ENCODE data around the gene NDUFS6. TPM values are rescaled to one million over a fixed set of nuclear protein-coding genes. Genes with fewer than 3 reads are reported as not detected.

NDUFS6 gene
- polyA plus RNA-seq, 2 of the 4 experiments (the other 2 are of a cell fraction), result 76.0 to 192 TPM

- Histone ChIP-seq H3K27ac (no peak overlapping the region), H3K4me1 (no peaks in the 10 kb centered on the region), H3K4me3 (no peak overlapping the region), H3K9me3 (no peaks in the 10 kb centered on the region), H3K4me2 (no peak overlapping the region; the same call in 2 of the 3 replicates)
- DNase-seq (ENCODE audit: low read depth in 1 of 2, low spot score in 1 of 2), result no peak
- ATAC-seq, result no peak
- TF ChIP-seq RCOR1 (IDR thresholded peaks at IDR 0.05; ENCODE audit: low read depth, low read length) (no peak), FOXS1 (CRISPR knock-in tag; IDR thresholded peaks at IDR 0.05) (no peak), POLR2AphosphoS2 (conservative IDR thresholded peaks at IDR 0.05; ENCODE audit: low read length) (no peak), CBX8 (IDR thresholded peaks at IDR 0.05) (no peak), ELK1 (IDR thresholded peaks at IDR 0.05; ENCODE audit: low read depth, low read length) (no peak), RAD21 (conservative IDR thresholded peaks at IDR 0.05 in 1 of 2, IDR thresholded peaks at IDR 0.05 in 1 of 2) (no peak), JUN (IDR thresholded peaks at IDR 0.05) (no peak)
- WGBS (ENCODE audit: missing lambda C conversion rate), result 58% methylated on average over 10 of the region's 10 CpGs
- FAIRE-seq, result no peak
- ChIA-PET POLR2A (no interaction called here), CTCF (no interaction called here)
Observed at GRCh38 chr5:1789834-1790471, 11.3 kb upstream of the NDUFS6 start.

DNA sequence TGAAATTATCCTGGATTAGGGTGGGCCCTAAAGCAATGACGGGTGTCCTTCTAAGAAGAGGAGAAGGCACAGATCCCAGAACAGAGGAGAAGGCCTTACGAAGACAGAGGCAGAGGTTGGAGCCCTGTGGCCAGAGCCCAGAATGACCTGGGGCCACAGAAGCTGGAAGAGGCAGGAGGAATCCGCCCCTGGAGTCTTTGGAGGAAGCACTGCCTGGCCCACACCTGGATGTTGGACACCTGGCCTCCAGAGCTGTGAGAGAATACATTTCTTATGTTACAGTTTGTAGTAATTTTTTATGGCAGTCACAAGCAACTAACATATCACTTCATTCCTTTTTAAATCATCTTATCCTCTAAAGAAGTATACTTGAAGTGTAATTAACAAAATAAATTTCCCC, 10.0 kb upstream of the NDUFS6 start:
- CTCF ChIA-PET, result interaction anchor here (1.0 kb wide), 1 partner anchor 27 kb away, joined by 4 read pairs; no protein-coding TSS in a partner anchor
- WGBS (ENCODE audit: missing lambda C conversion rate), result 58% methylated on average over 3 of the region's 3 CpGs
- H3K9me3 ChIP-seq, result no peaks in the 10 kb centered on the region
- no peaks in the 10 kb centered on the region for H3K4me1 ChIP-seq
- ATAC-seq, result no peak
- TF ChIP-seq KDM1A (IDR thresholded peaks at IDR 0.05; ENCODE audit: low read depth), result no peak
- TF ChIP-seq RNF2 (IDR thresholded peaks at IDR 0.05; ENCODE audit: borderline replicate concordance, low read depth), result no peak
- no peak for TF ChIP-seq KDM5A (IDR thresholded peaks at IDR 0.05)
- no peak for TF ChIP-seq RARB (CRISPR knock-in tag; IDR thresholded peaks at IDR 0.05)
- no peak for TF ChIP-seq ZNF302 (CRISPR knock-in tag; IDR thresholded peaks at IDR 0.05)
- TF ChIP-seq ZSCAN20 (CRISPR knock-in tag; IDR thresholded peaks at IDR 0.05), result no peak
- no peak for TF ChIP-seq CHD4 (IDR thresholded peaks at IDR 0.05; ENCODE audit: borderline replicate concordance)
- no peak for TF ChIP-seq EP300 (IDR thresholded peaks at IDR 0.05)
- TF ChIP-seq TFCP2L1 (CRISPR knock-in tag; IDR thresholded peaks at IDR 0.05), result no peak
- TF ChIP-seq ZC3H11A (IDR thresholded peaks at IDR 0.05), result no peak
- no peak for TF ChIP-seq TP53 (CRISPR knock-in tag; IDR thresholded peaks at IDR 0.05)
- no peak for TF ChIP-seq BCL3 (IDR thresholded peaks at IDR 0.05)
- no peak for TF ChIP-seq FOSB (CRISPR knock-in tag; IDR thresholded peaks at IDR 0.05)
- no peak for TF ChIP-seq ELK1 (IDR thresholded peaks at IDR 0.05; ENCODE audit: low read depth, low read length)
- TF ChIP-seq ESRRA (IDR thresholded peaks at IDR 0.05; ENCODE audit: borderline replicate concordance, low read length), result no peak
- TF ChIP-seq RCOR1 (IDR thresholded peaks at IDR 0.05; ENCODE audit: low read depth, low read length), result no peak
- no peak for TF ChIP-seq NR3C1 (IDR thresholded peaks at IDR 0.05)
- no peak for TF ChIP-seq RFX5 (IDR thresholded peaks at IDR 0.05)
- no peak for TF ChIP-seq FOSL2 (IDR thresholded peaks at IDR 0.05)
- no peak for TF ChIP-seq FOSL2 (CRISPR knock-in tag; IDR thresholded peaks at IDR 0.05)
- POLR2A ChIA-PET, result no interaction called here
- H3K4me3 ChIP-seq, result no peak overlapping the region
- H3K4me2 ChIP-seq, result no peak overlapping the region
- no peak for FAIRE-seq
- H3K27ac ChIP-seq, result no peak overlapping the region
- no peak for DNase-seq (ENCODE audit: low read depth in 1 of 2, low spot score in 1 of 2)

Measured in A549 (cell line).